Fibroblast of lung (primary cell): ENCODE measurements around the gene TCL1B. TPM values are rescaled to one million over a fixed set of nuclear protein-coding genes. Genes with fewer than 3 reads are reported as not detected.

Experiments
- DNase-seq, 2 donors: peaks; one replicate each; pipeline versions ENCODE4 v3.0.0 to v3.0.0-alpha.2; 2010; ENCODE audit warnings: low read depth in 2 of 2
- H2AFZ ChIP-seq: 2 replicates; pipeline ENCODE4 v1.5.1; 2012; ENCODE audit warnings: low read length, control low read depth, inconsistent platforms
- H3K27ac ChIP-seq: 2 replicates; pipeline ENCODE4 v1.5.1; 2011; ENCODE audit warnings: low read length, control low read depth; ENCODE audit not compliant: insufficient read depth
- H3K27me3 ChIP-seq: 2 replicates; pipeline ENCODE4 v1.5.1; 2011; ENCODE audit warnings: mild to moderate bottlenecking, low read length; ENCODE audit not compliant: control insufficient read depth, insufficient read depth
- H3K36me3 ChIP-seq: 2 replicates; pipeline ENCODE4 v1.5.1; 2011; ENCODE audit warnings: low read length; ENCODE audit not compliant: control insufficient read depth, insufficient read depth
- H3K4me1 ChIP-seq: 2 replicates; pipeline ENCODE4 v1.5.1; 2011; ENCODE audit warnings: low read length; ENCODE audit not compliant: control insufficient read depth, insufficient read depth; ENCODE audit errors: extremely low read depth
- H3K4me2 ChIP-seq: 2 replicates; pipeline ENCODE4 v1.5.1; 2011; ENCODE audit warnings: low read length, control low read depth; ENCODE audit not compliant: insufficient read depth; ENCODE audit errors: extremely low read depth
- H3K4me3 ChIP-seq, 4 experiments: fragments of 200-600 bp in 1 of 4; sonication (generic) in 1 of 4; replicated peaks in 1 of 4; 2 replicates each; pipeline ENCODE4 v1.5.1; 2011 to 2016; ENCODE audit warnings: low read length in 4 of 4, low read depth in 3 of 4, mild to moderate bottlenecking in 3 of 4, control low read depth in 2 of 4, inconsistent platforms in 1 of 4, mixed read lengths in 1 of 4; ENCODE audit not compliant: insufficient read depth in 1 of 4; ENCODE audit errors: control extremely low read depth in 1 of 4
- H3K79me2 ChIP-seq: 2 replicates; pipeline ENCODE4 v1.5.1; 2012; ENCODE audit warnings: mild to moderate bottlenecking, low read length, inconsistent platforms; ENCODE audit not compliant: control insufficient read depth, insufficient read depth
- H3K9ac ChIP-seq: 2 replicates; pipeline ENCODE4 v1.5.1; 2011; ENCODE audit warnings: mild to moderate bottlenecking, low read length, control low read depth; ENCODE audit not compliant: insufficient read depth
- H3K9me3 ChIP-seq: 2 replicates; pipeline ENCODE4 v1.5.1; 2012; ENCODE audit warnings: low read depth, low read length; ENCODE audit not compliant: control insufficient read depth, insufficient read depth
- H4K20me1 ChIP-seq: 2 replicates; pipeline ENCODE4 v1.5.1; 2011; ENCODE audit warnings: low read length; ENCODE audit not compliant: control insufficient read depth, insufficient read depth; ENCODE audit errors: extremely low read depth
- EZH2 ChIP-seq: IDR thresholded peaks from 2 replicates; pipeline ENCODE4 v1.5.1; 2012; ENCODE audit warnings: low read length, control low read depth, mild to moderate bottlenecking; ENCODE audit errors: missing control alignments
- polyA plus RNA-seq, 2 donors: library from polyadenylated mRNA; depleted of rRNA in 1 of 2; stranded (reverse) in 1 of 2; unstranded in 1 of 2; fragments of >200 nt; gene quantifications; 2 replicates each; pipeline ENCODE4 v1.2.1, GENCODE V29; 2011 to 2012; ENCODE audit warnings: missing spikeins in 1 of 2
- total RNA-seq: library from RNA; depleted of rRNA; stranded (reverse); fragments of >200 nt; gene quantifications from 2 replicates; pipeline ENCODE4 v1.2.1, GENCODE V29; 2014
- TF ChIP-seq, protein P1 (sequence below), 2 donors: IDR thresholded peaks in 1 of 2; conservative IDR thresholded peaks in 1 of 2; 1 replicate in 1 of 2; 2 replicates in 1 of 2; pipeline ENCODE4 v1.5.1; 2011 to 2012; ENCODE audit warnings: low read length in 2 of 2, control low read depth in 1 of 2, inconsistent platforms in 1 of 2, low read depth in 1 of 2, mild to moderate bottlenecking in 1 of 2

Gene TCL1B
- total and polyA plus RNA-seq, 2 donors (not counting 1 experiment from before 2014, with no cell fraction given) = not detected

DNA sequence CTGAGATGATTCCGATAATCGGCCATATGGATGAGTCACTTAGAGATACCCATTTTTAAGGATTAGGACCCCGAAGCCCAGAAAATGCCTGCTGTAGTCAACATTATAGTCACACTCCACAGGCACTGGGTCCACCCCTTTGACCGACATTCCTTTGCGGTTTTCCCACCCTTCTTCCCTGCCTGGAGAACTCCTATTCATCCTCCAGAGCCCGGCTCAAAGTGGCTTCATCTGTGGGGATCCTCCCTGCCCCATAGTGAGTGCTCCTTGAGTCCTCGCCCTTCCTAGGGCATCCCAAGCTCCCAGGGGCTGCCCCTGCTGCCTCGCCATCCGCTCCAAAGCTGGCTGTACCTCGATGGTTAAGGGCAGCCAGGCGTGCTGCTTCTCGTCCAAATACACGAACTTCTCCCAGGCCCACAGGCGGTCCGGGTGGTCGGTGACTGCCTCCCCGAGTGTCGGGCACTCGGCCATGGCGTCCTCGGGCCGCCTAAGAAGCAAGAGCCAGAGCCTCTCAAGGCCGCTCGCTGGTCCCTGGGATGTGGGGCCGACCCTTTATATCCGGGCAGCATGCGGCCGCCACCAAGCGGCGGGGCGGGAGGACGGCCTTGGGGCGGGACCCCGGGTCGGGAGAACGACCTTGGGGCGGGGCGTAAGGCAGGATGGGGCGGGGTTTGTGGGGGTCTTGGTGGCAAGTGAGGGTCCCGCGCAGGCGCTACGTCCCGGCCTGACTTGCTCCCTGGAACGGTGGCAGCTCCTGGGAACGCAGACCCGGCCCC, 27.6 kb downstream of the TCL1B start, which contains the start of gene TCL1A:
TCL1A (minus strand) TSS at position 530 of the 776 bp plus-strand sequence; CDS start at position 471, 59 bp downstream.
- no peaks in the 10 kb centered on the region for H3K27me3 ChIP-seq
- H3K4me2 ChIP-seq = no peak within 1 kb of the TSS
- no peak for DNase-seq
- H3K4me1 ChIP-seq = no peaks in the 10 kb centered on the region
- no peak within 1 kb of the TSS for H3K27ac ChIP-seq
- no peak within 1 kb of the TSS for H2AFZ ChIP-seq
- TF ChIP-seq, protein P1, sequence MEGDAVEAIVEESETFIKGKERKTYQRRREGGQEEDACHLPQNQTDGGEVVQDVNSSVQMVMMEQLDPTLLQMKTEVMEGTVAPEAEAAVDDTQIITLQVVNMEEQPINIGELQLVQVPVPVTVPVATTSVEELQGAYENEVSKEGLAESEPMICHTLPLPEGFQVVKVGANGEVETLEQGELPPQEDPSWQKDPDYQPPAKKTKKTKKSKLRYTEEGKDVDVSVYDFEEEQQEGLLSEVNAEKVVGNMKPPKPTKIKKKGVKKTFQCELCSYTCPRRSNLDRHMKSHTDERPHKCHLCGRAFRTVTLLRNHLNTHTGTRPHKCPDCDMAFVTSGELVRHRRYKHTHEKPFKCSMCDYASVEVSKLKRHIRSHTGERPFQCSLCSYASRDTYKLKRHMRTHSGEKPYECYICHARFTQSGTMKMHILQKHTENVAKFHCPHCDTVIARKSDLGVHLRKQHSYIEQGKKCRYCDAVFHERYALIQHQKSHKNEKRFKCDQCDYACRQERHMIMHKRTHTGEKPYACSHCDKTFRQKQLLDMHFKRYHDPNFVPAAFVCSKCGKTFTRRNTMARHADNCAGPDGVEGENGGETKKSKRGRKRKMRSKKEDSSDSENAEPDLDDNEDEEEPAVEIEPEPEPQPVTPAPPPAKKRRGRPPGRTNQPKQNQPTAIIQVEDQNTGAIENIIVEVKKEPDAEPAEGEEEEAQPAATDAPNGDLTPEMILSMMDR (conservative IDR thresholded peaks at IDR 0.05 in 1 of 2, IDR thresholded peaks at IDR 0.05 in 1 of 2; ENCODE audit: low read depth in 1 of 2, low read length in 2 of 2) = no peak
- no peak for TF ChIP-seq EZH2
- H3K36me3 ChIP-seq = no peaks in the 10 kb centered on the region
- no peak within 1 kb of the TSS for H3K9ac ChIP-seq
- H4K20me1 ChIP-seq = no peaks in the 10 kb centered on the region
- no peaks in the 10 kb centered on the region for H3K9me3 ChIP-seq
- H3K79me2 ChIP-seq = no peaks in the 10 kb centered on the region
- no peak within 1 kb of the TSS for H3K4me3 ChIP-seq

DNA sequence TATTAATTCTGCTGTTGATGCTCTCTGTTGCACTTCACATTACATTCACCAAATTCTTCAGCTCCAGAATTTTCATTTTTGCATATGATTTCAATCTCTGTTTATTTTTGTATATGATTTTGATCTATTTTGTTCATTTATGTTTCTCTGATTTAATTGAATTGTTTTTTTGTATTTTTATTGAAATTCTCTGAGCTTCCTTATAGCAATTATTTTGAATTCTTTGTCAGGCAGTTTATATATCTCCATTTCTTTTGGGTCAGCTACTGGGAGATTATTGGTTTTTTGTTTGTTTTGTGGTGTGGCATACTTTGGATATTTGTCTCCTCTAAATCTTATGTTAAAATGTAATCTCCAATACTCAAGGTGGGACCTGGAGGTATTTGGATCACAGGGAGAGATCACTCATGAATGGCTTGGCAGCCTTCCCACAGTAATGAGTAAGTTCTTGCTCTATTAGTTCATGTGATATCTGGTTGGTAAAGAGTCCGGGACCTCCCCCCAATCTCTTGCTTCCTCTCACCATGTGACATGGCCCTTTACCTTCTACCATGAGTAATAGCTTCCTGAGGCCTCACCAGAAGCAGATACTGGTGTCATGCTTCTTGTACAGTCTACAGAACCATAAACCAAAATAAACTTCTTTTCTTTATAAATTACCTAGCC, 36.4 kb downstream of the TCL1B start:
- Histone ChIP-seq H3K4me1 (no peaks in the 10 kb centered on the region), H3K27me3 (no peaks in the 10 kb centered on the region), H3K4me2 (no peak overlapping the region), H3K36me3 (no peaks in the 10 kb centered on the region), H4K20me1 (no peaks in the 10 kb centered on the region), H3K9me3 (no peaks in the 10 kb centered on the region), H2AFZ (no peak overlapping the region), H3K9ac (no peak overlapping the region), H3K79me2 (no peaks in the 10 kb centered on the region), H3K4me3 (no peak overlapping the region), H3K27ac (no peak overlapping the region)
- TF ChIP-seq, protein P1 (conservative IDR thresholded peaks at IDR 0.05 in 1 of 2, IDR thresholded peaks at IDR 0.05 in 1 of 2; ENCODE audit: low read depth in 1 of 2, low read length in 2 of 2) = no peak
- DNase-seq = no peak

DNA sequence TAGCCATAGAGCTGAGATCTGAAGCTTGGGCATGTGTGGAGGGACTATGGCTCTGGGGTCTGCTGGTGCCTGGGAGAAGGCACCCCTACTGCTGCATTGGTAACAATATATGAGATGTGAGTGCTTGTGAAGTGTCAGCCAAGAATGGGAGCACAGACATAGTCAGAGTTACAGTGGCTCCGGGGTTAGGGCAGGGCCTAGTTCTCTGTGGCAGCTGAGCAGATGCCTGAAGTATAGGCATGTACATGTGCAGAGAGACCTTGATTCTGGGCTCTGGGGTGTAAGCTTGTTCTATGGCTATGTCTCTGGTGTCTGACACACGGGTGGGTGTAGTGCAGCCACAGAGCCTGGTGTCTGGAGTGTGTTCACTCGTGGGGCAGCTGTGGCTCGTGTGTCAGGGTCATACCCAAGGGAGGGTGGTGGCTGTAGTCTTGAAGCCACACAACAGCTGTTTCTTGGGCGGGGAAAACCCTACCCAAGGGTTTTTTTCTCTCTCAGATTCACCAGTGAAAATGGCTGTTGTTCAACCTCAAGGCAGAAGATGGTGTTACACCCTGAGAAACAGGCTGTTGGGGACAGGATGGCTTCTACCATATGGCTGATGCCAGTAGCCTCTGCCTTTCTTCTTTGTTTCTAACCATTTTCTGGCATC, 39.6 kb downstream of the TCL1B start:
- H3K27me3 ChIP-seq = no peaks in the 10 kb centered on the region
- H3K4me2 ChIP-seq = no peak overlapping the region
- no peak for TF ChIP-seq EZH2
- TF ChIP-seq, protein P1 (conservative IDR thresholded peaks at IDR 0.05 in 1 of 2, IDR thresholded peaks at IDR 0.05 in 1 of 2; ENCODE audit: low read depth in 1 of 2, low read length in 2 of 2) = no peak
- no peaks in the 10 kb centered on the region for H3K9me3 ChIP-seq
- no peak overlapping the region for H3K9ac ChIP-seq
- no peak overlapping the region for H3K27ac ChIP-seq
- H3K4me3 ChIP-seq = no peak overlapping the region
- no peak for DNase-seq
- no peaks in the 10 kb centered on the region for H4K20me1 ChIP-seq
- H3K36me3 ChIP-seq = no peaks in the 10 kb centered on the region
- H2AFZ ChIP-seq = no peak overlapping the region
- H3K79me2 ChIP-seq = no peaks in the 10 kb centered on the region
- no peaks in the 10 kb centered on the region for H3K4me1 ChIP-seq
